Activated naive CD4-positive, alpha-beta T cell treated with anti-CD3 and anti-CD28 coated beads for 36 hours (primary cell): ENCODE data around the gene LRRC25. TPM values are rescaled to one million over a fixed set of nuclear protein-coding genes. Genes with fewer than 3 reads are reported as not detected.
"Not testable (repeated sequence)": the region's sequence is repeated elsewhere in the genome, so short reads cannot be mapped to it uniquely, and the experiment has no call there.

Experiments used
- CTCF ChIA-PET: fragments of 350-600 bp; sonication (Branson Sonifier 250); formaldehyde crosslinking; loops from one replicate; lab custom pipeline; 2021; ENCODE audit warnings: antibody characterized with exemption; lab: Charles Lee
- DNase-seq: peaks from one replicate; pipeline ENCODE4 v3.0.0-alpha.2; 2020
- H3K27ac Mint-ChIP-seq: one replicate; pipeline ENCODE4 v1.8.0; 2021; ENCODE audit warnings: mild to moderate bottlenecking, mixed read lengths
- H3K27me3 Mint-ChIP-seq: one replicate; pipeline ENCODE4 v1.8.0; 2021; ENCODE audit warnings: low read depth, mixed read lengths
- H3K36me3 Mint-ChIP-seq: one replicate; pipeline ENCODE4 v1.8.0; 2021; ENCODE audit warnings: low read depth, mixed read lengths
- H3K4me1 Mint-ChIP-seq: one replicate; pipeline ENCODE4 v1.8.0; 2021; ENCODE audit warnings: low read depth, mixed read lengths
- H3K4me3 Mint-ChIP-seq: one replicate; pipeline ENCODE4 v1.8.0; 2021; ENCODE audit warnings: mild to moderate bottlenecking, moderate library complexity, mixed read lengths
- H3K9me3 Mint-ChIP-seq: one replicate; pipeline ENCODE4 v1.8.0; 2021; ENCODE audit warnings: mixed read lengths
- intact Hi-C: fragments of 100-400 bp; cut with micrococcal nuclease; formaldehyde crosslinking; loops from one replicate; pipeline ENCODE4 v1.15.1; 2023
- total RNA-seq, 2 experiments: library from RNA; stranded (reverse); gene quantifications; one replicate each; pipeline ENCODE4 v1.2.3, GENCODE V29; 2021

Gene LRRC25
- total RNA-seq, 2 experiments from 2014 or later, result not detected

- CTCF ChIA-PET, result interaction anchor here (0.7 to 4.6 kb wide), 2 partner anchors 17 to 128 kb away, joined by 4 to 21 read pairs; no protein-coding TSS in a partner anchor
- DNase-seq, H3K27me3 Mint-ChIP-seq, H3K27ac Mint-ChIP-seq, H3K9me3 Mint-ChIP-seq, H3K4me1 Mint-ChIP-seq, H3K4me3 Mint-ChIP-seq, H3K36me3 Mint-ChIP-seq, intact Hi-C loops: not testable (repeated sequence)
Measured at GRCh38 chr19:18405754-18406153, 8.3 kb upstream of the LRRC25 start.

- H3K4me1 Mint-ChIP-seq, DNase-seq, CTCF ChIA-PET, H3K4me3 Mint-ChIP-seq, H3K36me3 Mint-ChIP-seq, H3K27ac Mint-ChIP-seq, intact Hi-C loops, H3K27me3 Mint-ChIP-seq, H3K9me3 Mint-ChIP-seq: not testable (repeated sequence)
Measured at GRCh38 chr19:18402455-18403248, 5.2 kb upstream of the LRRC25 start.

- Mint-ChIP-seq H3K27ac (no peak overlapping the region), H3K27me3 (peaks cover 7% of the 10 kb centered on the region), H3K9me3 (no peaks in the 10 kb centered on the region), H3K4me1 (peaks cover 4% of the 10 kb centered on the region), H3K36me3 (no peaks in the 10 kb centered on the region), H3K4me3 (no peak overlapping the region)
- intact Hi-C loops, result no loop called here
- CTCF ChIA-PET, result no interaction called here
- no peak for DNase-seq
Measured at GRCh38 chr19:18401580-18402112, 4.2 kb upstream of the LRRC25 start.

GRCh38 chr19:18399008-18399407 lies 1.6 kb upstream of the LRRC25 start:
- peaks cover 8% of the 10 kb centered on the region for H3K27me3 Mint-ChIP-seq
- no peaks in the 10 kb centered on the region for H3K36me3 Mint-ChIP-seq
- CTCF ChIA-PET, result no interaction called here
- H3K4me1 Mint-ChIP-seq, result peaks cover 4% of the 10 kb centered on the region
- DNase-seq, result no peak
- no peak overlapping the region for H3K4me3 Mint-ChIP-seq
- no peaks in the 10 kb centered on the region for H3K9me3 Mint-ChIP-seq
- H3K27ac Mint-ChIP-seq, result no peak overlapping the region
- intact Hi-C loops, result no loop called here

GRCh38 chr19:18396471-18397241 lies 766 bp downstream of the LRRC25 start:
- CTCF ChIA-PET, result interaction anchor here (0.7 to 1.8 kb wide), 2 partner anchors 9 to 14 kb away, joined by 3 to 6 read pairs; no protein-coding TSS in a partner anchor
- H3K4me1 Mint-ChIP-seq, result peaks cover 4% of the 10 kb centered on the region
- H3K27ac Mint-ChIP-seq, result no peak overlapping the region
- no peak overlapping the region for H3K4me3 Mint-ChIP-seq
- intact Hi-C loops, result no loop called here
- H3K9me3 Mint-ChIP-seq, result no peaks in the 10 kb centered on the region
- H3K36me3 Mint-ChIP-seq, result no peaks in the 10 kb centered on the region
- peaks cover 11% of the 10 kb centered on the region for H3K27me3 Mint-ChIP-seq
- DNase-seq, result no peak

- peaks cover 16% of the 10 kb centered on the region for H3K27me3 Mint-ChIP-seq
- no peak overlapping the region for H3K4me3 Mint-ChIP-seq
- CTCF ChIA-PET, result interaction anchor here (6.4 kb wide), 1 partner anchor 18 kb away, joined by 103 read pairs; no protein-coding TSS in a partner anchor
Measured at GRCh38 chr19:18393836-18394235, 3.6 kb downstream of the LRRC25 start.

GRCh38 chr19:18392926-18393325 lies 4.5 kb downstream of the LRRC25 start:
- no peak for DNase-seq
- no peak overlapping the region for H3K4me3 Mint-ChIP-seq
- no peak overlapping the region for H3K27ac Mint-ChIP-seq
- H3K9me3 Mint-ChIP-seq, result no peaks in the 10 kb centered on the region
- CTCF ChIA-PET, result interaction anchor here (0.6 to 6.4 kb wide), 3 partner anchors 19 to 436 kb away, joined by 3 to 103 read pairs (median 4); no protein-coding TSS in a partner anchor
- intact Hi-C loops, result no loop called here
- H3K36me3 Mint-ChIP-seq, result no peaks in the 10 kb centered on the region
- peaks cover 17% of the 10 kb centered on the region for H3K27me3 Mint-ChIP-seq
- peaks cover 4% of the 10 kb centered on the region for H3K4me1 Mint-ChIP-seq

More at GRCh38 chr19:18393836-18394235, 3.6 kb downstream of the LRRC25 start:
- Mint-ChIP-seq H3K9me3 (no peaks in the 10 kb centered on the region), H3K36me3 (no peaks in the 10 kb centered on the region), H3K4me1 (peaks cover 4% of the 10 kb centered on the region), H3K27ac (no peak overlapping the region)
- intact Hi-C loops, result no loop called here
- no peak for DNase-seq

- H3K27ac Mint-ChIP-seq, result no peak overlapping the region
- no peaks in the 10 kb centered on the region for H3K36me3 Mint-ChIP-seq
- no peak for DNase-seq
- CTCF ChIA-PET, result interaction anchor here (6.4 kb wide), 1 partner anchor 20 kb away, joined by 103 read pairs; no protein-coding TSS in a partner anchor
- peaks cover 16% of the 10 kb centered on the region for H3K27me3 Mint-ChIP-seq
- intact Hi-C loops, result no loop called here
- no peaks in the 10 kb centered on the region for H3K9me3 Mint-ChIP-seq
- no peak overlapping the region for H3K4me3 Mint-ChIP-seq
- peaks cover under 1% of the 10 kb centered on the region for H3K4me1 Mint-ChIP-seq
Measured at GRCh38 chr19:18392417-18392816, 5.0 kb downstream of the LRRC25 start.

- Mint-ChIP-seq H3K4me1 (no peaks in the 10 kb centered on the region), H3K27me3 (peaks cover 22% of the 10 kb centered on the region), H3K4me3 (no peak overlapping the region), H3K36me3 (no peaks in the 10 kb centered on the region), H3K9me3 (no peaks in the 10 kb centered on the region), H3K27ac (no peak overlapping the region)
- intact Hi-C loops, result no loop called here
- CTCF ChIA-PET, result interaction anchor here (1.3 to 6.4 kb wide), 2 partner anchors 21 to 199 kb away, joined by 4 to 103 read pairs; no protein-coding TSS in a partner anchor
- DNase-seq, result no peak
Measured at GRCh38 chr19:18391509-18392075, 5.8 kb downstream of the LRRC25 start.

- CTCF ChIA-PET, result interaction anchor here (0.9 to 6.4 kb wide), 13 partner anchors 8 to 198 kb away, joined by 3 to 103 read pairs (median 4); partner anchors contain the start of gene SSBP4
- peaks cover 32% of the 10 kb centered on the region for H3K27me3 Mint-ChIP-seq
Measured at GRCh38 chr19:18390065-18390907, 7.1 kb downstream of the LRRC25 start.

GRCh38 chr19:18389726-18390064 lies 7.7 kb downstream of the LRRC25 start:
- Mint-ChIP-seq H3K9me3 (no peaks in the 10 kb centered on the region), H3K36me3 (no peaks in the 10 kb centered on the region), H3K27ac (no peak overlapping the region), H3K27me3 (peaks cover 33% of the 10 kb centered on the region), H3K4me3 (no peak overlapping the region), H3K4me1 (no peaks in the 10 kb centered on the region)
- CTCF ChIA-PET, result interaction anchor here (0.7 to 6.4 kb wide), 12 partner anchors 8 to 181 kb away, joined by 3 to 103 read pairs (median 3); partner anchors contain the start of gene SSBP4
- no peak for DNase-seq
- intact Hi-C loops, result no loop called here

More at GRCh38 chr19:18390065-18390907, 7.1 kb downstream of the LRRC25 start:
- no peaks in the 10 kb centered on the region for H3K4me1 Mint-ChIP-seq
- H3K36me3 Mint-ChIP-seq, result no peaks in the 10 kb centered on the region
- no peak overlapping the region for H3K4me3 Mint-ChIP-seq
- DNase-seq, result no peak
- no peaks in the 10 kb centered on the region for H3K9me3 Mint-ChIP-seq
- intact Hi-C loops, result no loop called here
- no peak overlapping the region for H3K27ac Mint-ChIP-seq
